Upper lobe of left lung (tissue), 6 donors: ENCODE measurements around the gene APOL6. TPM values are rescaled to one million over a fixed set of nuclear protein-coding genes. Genes with fewer than 3 reads are reported as not detected.
A peak's percentile ranks its signal among the peaks of the same experiment; 100 is the strongest.

Experiments
- ATAC-seq, 2 donors: fragments of 200-7000 bp; cut with Tn5 transposase; one replicate each; pipeline ENCODE4 v1.9.1; 2022; ENCODE audit warnings: mild to moderate bottlenecking in 2 of 2, moderate library complexity in 2 of 2; ENCODE audit not compliant: low FRiP score in 2 of 2
- DNase-seq, 2 donors: peaks; one replicate each; pipeline ENCODE4 v3.0.0-alpha.2; 2019 to 2020
- H3K27ac ChIP-seq, 4 donors: fragments of 200-600 bp; sonication (generic); one replicate each; pipeline ENCODE4 v1.5.1; 2016 to 2019
- H3K27me3 ChIP-seq, 4 donors: fragments of 200-600 bp; sonication (generic); one replicate each; pipeline ENCODE4 v1.5.1; 2017 to 2019
- H3K36me3 ChIP-seq, 4 donors: fragments of 200-600 bp; sonication (generic); one replicate each; pipeline ENCODE4 v1.5.1; 2016 to 2019
- H3K4me1 ChIP-seq, 4 donors: fragments of 200-600 bp; sonication (generic); one replicate each; pipeline ENCODE4 v1.5.1; 2018 to 2019
- H3K4me3 ChIP-seq, 4 donors: fragments of 200-600 bp; sonication (generic); one replicate each; pipeline ENCODE4 v1.5.1; 2017 to 2019; ENCODE audit warnings: mild to moderate bottlenecking in 2 of 4, moderate library complexity in 1 of 4
- H3K9me3 ChIP-seq, 4 donors: fragments of 200-600 bp; sonication (generic); one replicate each; pipeline ENCODE4 v1.5.1; 2018 to 2019
- CTCF ChIP-seq, 6 experiments: fragments of 450-650 bp in 4 of 6; fragments of 200-600 bp in 2 of 6; sonication (generic) in 2 of 6; IDR thresholded peaks; one replicate each; pipeline ENCODE4 v1.5.1; 2016 to 2019; ENCODE audit warnings: antibody characterized with exemption in 6 of 6
- EP300 ChIP-seq, 4 donors: sonication (generic); formaldehyde crosslinking; IDR thresholded peaks; one replicate each; pipeline ENCODE4 v1.5.1; 2017; ENCODE audit warnings: antibody characterized with exemption in 4 of 4, control low read depth in 2 of 4
- POLR2A ChIP-seq, 4 donors: fragments of 450-650 bp; IDR thresholded peaks; one replicate each; pipeline ENCODE4 v1.5.1; 2016 to 2017; ENCODE audit warnings: antibody characterized with exemption in 4 of 4, mild to moderate bottlenecking in 2 of 4
- POLR2AphosphoS5 ChIP-seq, 2 donors: sonication (generic); formaldehyde crosslinking; IDR thresholded peaks; one replicate each; pipeline ENCODE4 v1.5.1; 2017; ENCODE audit warnings: antibody characterized with exemption in 2 of 2
- WGBS, 2 donors: methylation state at CpG; one replicate each; pipeline ENCODE4 v1.1.5; 2017 to 2018; 5-methylcytosine and 5-hydroxymethylcytosine counted together
- total RNA-seq, 6 donors: library from RNA; depleted of rRNA in 4 of 6; stranded (reverse); fragments of >200 nt in 4 of 6; gene quantifications; one replicate each; pipeline versions ENCODE4 v1.1.0 to v1.2.1, GENCODE V29; 2016 to 2021
- donor health status: DM: no; HTN: no; CAD: no; lungs with moderate emphysema.
- donor health status: DM: no; HTN: yes; CAD: no; lungs with severe emphysema.

The APOL6 gene
- total RNA-seq, 6 donors from 2014 or later: 27.6 to 54.4 (median 30.8) TPM

GRCh38 chr22:35630387-35630793 is 17.9 kb upstream of the APOL6 start:
- no peak overlapping the region for H3K4me3 ChIP-seq
- no peaks in the 10 kb centered on the region for H3K9me3 ChIP-seq
- peak overlapping the region in 3 of 4 donors; percentile 16 to 88 (median 63) for H3K27ac ChIP-seq
- peaks cover 10 to 19% (median 12%) of the 10 kb centered on the region in 4 donors for H3K4me1 ChIP-seq
- no peak for ATAC-seq
- H3K27me3 ChIP-seq: no peaks in the 10 kb centered on the region
- 74 to 88% methylated on average over 3 to 4 of the region's 4 CpGs for WGBS, 2 donors
- H3K36me3 ChIP-seq: no peaks in the 10 kb centered on the region
- no peak for TF ChIP-seq EP300 (IDR thresholded peaks at IDR 0.05)
- TF ChIP-seq POLR2AphosphoS5 (IDR thresholded peaks at IDR 0.05): no peak
- TF ChIP-seq CTCF (IDR thresholded peaks at IDR 0.05): no peak
- TF ChIP-seq POLR2A (IDR thresholded peaks at IDR 0.05): no peak
- no peak for DNase-seq

DNA sequence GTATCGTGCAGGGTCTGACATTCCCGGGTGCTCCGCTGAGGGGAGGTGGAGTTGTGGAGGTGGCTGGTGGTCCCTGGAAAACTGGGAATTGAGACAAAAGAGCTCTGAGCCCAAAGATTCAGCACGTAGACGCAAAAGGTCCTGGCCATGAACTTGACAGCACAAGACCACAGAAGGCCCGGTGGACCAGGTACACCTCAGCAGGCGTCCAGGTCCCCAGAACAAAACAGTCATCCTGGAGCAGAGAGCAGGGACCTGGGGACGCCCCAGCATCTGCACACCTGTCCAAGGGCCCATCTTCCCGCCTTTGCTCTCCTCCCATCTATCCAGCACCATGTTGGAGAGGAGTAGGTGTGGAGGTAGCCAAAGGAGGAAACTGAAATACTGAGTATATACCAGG is 17.4 kb upstream of the APOL6 start:
- Histone ChIP-seq H3K9me3 (no peaks in the 10 kb centered on the region), H3K27me3 (no peaks in the 10 kb centered on the region), H3K4me3 (no peak overlapping the region), H3K27ac (peak overlapping the region in 1 of 4 donors; percentile 16), H3K4me1 (peaks cover 10 to 19% (median 12%) of the 10 kb centered on the region in 4 donors), H3K36me3 (no peaks in the 10 kb centered on the region)
- TF ChIP-seq POLR2A (IDR thresholded peaks at IDR 0.05) (no peak), EP300 (IDR thresholded peaks at IDR 0.05) (no peak), POLR2AphosphoS5 (IDR thresholded peaks at IDR 0.05) (no peak), CTCF (IDR thresholded peaks at IDR 0.05) (no peak)
- 86 to 97% methylated on average over 8 of the region's 9 CpGs for WGBS, 2 donors
- ATAC-seq (no peak), DNase-seq (no peak)

DNA sequence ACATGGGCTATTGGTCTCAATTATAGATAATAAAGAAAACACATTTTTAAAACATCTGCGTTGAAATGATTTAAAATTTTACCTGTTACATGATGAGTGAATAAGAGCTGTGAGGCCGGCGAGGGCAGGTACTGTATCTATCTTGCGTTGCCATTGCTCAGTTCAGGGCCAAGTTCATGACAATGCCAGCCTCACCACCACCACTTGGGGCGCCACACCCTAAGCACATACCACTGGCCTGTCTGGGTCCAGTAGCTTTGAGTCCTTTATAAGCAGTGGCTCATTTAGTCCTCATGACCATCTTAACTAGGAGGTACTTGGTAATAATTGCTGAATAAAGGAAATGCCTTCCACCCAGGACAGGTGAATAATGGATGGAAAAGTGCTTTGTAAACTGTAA is 16.6 kb upstream of the APOL6 start:
- peaks cover 10 to 19% (median 12%) of the 10 kb centered on the region in 4 donors for H3K4me1 ChIP-seq
- ATAC-seq: no peak
- no peak overlapping the region for H3K4me3 ChIP-seq
- H3K9me3 ChIP-seq: no peaks in the 10 kb centered on the region
- no peaks in the 10 kb centered on the region for H3K36me3 ChIP-seq
- H3K27me3 ChIP-seq: no peaks in the 10 kb centered on the region
- peak in 1 of 2 donors; percentile 62 for DNase-seq
- WGBS, 2 donors: 68 to 82% methylated on average over 5 of the region's 5 CpGs
- no peak overlapping the region for H3K27ac ChIP-seq
- TF ChIP-seq CTCF (IDR thresholded peaks at IDR 0.05) (peak in 4 of 6 experiments; percentile 36 to 52 (median 46)), POLR2AphosphoS5 (IDR thresholded peaks at IDR 0.05) (no peak)

DNA sequence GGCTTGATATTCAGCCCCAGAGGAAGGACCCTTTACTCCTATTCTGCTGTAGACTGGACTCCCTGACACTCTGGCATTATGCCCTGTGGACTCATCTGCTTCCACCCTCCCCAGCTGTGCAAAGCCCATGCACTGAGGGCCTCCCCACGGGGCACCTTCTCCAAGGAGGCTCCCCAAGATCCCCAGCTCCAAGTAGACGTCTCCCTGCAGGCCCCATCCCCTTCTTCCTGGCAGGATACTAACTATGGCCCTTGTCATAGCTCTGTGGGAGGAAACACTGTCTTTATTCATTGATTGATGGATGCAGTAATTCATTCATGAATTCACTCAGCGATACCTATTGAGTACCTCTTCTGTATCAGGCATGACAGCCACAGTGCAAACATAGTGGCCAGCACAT is 15.3 kb upstream of the APOL6 start:
- Histone ChIP-seq H3K4me1 (peaks cover 7 to 25% (median 15%) of the 10 kb centered on the region in 4 donors), H3K36me3 (no peaks in the 10 kb centered on the region), H3K27ac (no peak overlapping the region), H3K4me3 (no peak overlapping the region), H3K9me3 (no peaks in the 10 kb centered on the region), H3K27me3 (no peaks in the 10 kb centered on the region)
- ATAC-seq (no peak), DNase-seq (no peak)
- WGBS, 2 donors: 69 to 77% methylated on average over 3 of the region's 3 CpGs
- TF ChIP-seq POLR2AphosphoS5 (IDR thresholded peaks at IDR 0.05): no peak
- TF ChIP-seq CTCF (IDR thresholded peaks at IDR 0.05): no peak
- no peak for TF ChIP-seq EP300 (IDR thresholded peaks at IDR 0.05)
- no peak for TF ChIP-seq POLR2A (IDR thresholded peaks at IDR 0.05)

- TF ChIP-seq EP300 (IDR thresholded peaks at IDR 0.05): no peak
- no peak for TF ChIP-seq POLR2A (IDR thresholded peaks at IDR 0.05)
- TF ChIP-seq CTCF (IDR thresholded peaks at IDR 0.05): no peak
- TF ChIP-seq POLR2AphosphoS5 (IDR thresholded peaks at IDR 0.05): no peak
- WGBS, 2 donors: 87 to 90% methylated on average over 18 of the region's 18 CpGs
- no peak overlapping the region for H3K27ac ChIP-seq
- no peaks in the 10 kb centered on the region for H3K27me3 ChIP-seq
- peaks cover 8 to 28% (median 19%) of the 10 kb centered on the region in 4 donors for H3K4me1 ChIP-seq
- H3K9me3 ChIP-seq: no peaks in the 10 kb centered on the region
- H3K4me3 ChIP-seq: no peak overlapping the region
- ATAC-seq (no peak), DNase-seq (no peak)
- H3K36me3 ChIP-seq: no peaks in the 10 kb centered on the region
Measured at GRCh38 chr22:35633520-35633919, 14.7 kb upstream of the APOL6 start.
